GM18867 (cell line): Measurements from ENCODE around the gene PDE4B.
"Not testable (repeated sequence)": the region's sequence is repeated elsewhere in the genome, so short reads cannot be mapped to it uniquely, and the experiment has no call there.

Source experiments
- ATAC-seq: cut with Tn5 transposase; IDR thresholded peaks from one replicate; pipeline ENCODE4 v1.9.1; 2021; ENCODE audit warnings: mild to moderate bottlenecking, moderate library complexity; ENCODE audit not compliant: unreplicated experiment

The PDE4B gene

DNA sequence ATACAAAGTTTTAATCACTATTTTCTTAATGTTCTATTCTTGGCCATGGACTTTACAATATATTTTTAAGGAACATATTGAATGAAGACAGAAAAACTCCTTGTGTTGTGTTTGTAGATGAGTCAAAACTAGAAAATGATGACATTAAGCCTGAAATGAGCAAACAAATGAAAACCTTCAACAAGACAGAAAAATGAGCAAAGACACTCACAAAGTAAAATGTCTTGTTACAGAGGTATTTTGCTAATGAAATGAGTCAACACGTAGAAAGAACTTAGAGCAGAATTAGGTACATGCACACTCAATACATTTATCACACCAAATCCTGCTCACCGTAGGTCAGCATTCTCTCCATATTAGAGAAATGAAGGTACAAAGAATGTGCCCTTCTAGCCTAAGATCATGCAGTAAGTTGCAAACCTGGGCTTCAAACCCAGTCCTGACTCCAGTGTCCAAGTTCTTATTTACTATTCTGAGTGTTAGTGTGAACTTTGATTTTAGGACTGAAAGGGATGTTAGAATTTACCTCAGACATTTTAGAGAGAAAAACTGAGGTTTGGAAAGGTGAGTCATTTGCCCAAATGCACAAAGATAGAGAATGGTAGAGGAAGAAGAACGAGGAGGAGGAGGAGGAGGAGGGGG lies 607.3 kb downstream of the PDE4B start:
- ATAC-seq, result peak; percentile 26

DNA sequence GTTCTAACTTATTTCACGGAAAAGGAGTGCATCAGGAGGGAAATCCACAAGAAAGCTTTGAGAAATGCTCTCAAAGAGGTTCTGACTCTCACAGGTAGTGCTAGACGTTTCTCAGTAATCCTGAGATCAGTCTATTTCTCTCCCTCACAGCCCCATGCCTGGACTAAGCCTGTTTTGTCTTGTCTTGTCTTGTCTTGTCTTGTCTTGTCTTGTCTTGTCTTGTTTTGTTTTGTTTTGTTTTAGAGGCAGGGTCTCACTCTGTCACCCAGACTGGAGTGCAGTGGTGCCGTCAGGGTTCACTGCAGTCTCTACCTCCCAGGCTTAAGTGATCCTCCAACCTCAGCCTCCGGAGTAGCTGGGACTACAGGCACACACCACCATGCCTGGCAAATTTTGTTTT lies 608.0 kb downstream of the PDE4B start:
- ATAC-seq, result no peak

DNA sequence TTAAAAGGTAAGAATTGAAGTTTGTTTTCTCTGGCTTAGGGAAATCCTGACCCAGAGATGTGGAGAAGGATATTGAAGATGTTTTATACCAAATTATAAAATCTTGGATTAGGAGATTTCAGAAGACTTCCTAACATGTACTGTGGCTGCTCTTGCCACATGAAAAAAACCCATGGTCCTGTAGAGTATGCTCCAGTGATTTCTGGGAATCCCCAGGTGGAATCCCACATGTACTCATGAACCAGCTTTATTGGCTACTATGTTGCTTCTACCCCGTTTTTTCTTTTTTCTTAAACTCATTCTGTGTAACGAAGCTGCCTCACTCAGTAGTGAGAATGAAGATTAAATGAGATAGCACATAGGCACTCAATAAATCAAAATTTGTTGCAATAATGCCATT lies 608.5 kb downstream of the PDE4B start:
- ATAC-seq, result no peak

DNA sequence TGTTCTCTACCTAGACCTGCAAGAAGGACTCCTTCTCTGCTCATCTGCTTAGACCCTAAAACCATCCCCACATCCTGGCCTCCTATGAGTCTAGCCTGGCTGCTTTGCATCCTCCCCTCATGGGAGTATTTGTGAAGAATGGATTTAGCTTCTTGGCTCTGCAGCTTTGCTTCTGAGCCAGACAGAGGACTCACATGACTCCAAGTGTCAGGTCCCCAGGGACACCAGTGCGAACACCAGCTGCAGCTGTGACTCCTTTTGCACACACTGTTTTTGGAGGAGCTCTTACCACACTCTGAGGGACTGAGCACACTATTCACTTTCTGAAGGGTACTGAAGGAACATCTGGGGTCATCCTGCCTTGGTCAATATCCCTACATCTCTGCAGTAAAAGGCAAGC lies 609.5 kb downstream of the PDE4B start:
- ATAC-seq, result peak; percentile 89

DNA sequence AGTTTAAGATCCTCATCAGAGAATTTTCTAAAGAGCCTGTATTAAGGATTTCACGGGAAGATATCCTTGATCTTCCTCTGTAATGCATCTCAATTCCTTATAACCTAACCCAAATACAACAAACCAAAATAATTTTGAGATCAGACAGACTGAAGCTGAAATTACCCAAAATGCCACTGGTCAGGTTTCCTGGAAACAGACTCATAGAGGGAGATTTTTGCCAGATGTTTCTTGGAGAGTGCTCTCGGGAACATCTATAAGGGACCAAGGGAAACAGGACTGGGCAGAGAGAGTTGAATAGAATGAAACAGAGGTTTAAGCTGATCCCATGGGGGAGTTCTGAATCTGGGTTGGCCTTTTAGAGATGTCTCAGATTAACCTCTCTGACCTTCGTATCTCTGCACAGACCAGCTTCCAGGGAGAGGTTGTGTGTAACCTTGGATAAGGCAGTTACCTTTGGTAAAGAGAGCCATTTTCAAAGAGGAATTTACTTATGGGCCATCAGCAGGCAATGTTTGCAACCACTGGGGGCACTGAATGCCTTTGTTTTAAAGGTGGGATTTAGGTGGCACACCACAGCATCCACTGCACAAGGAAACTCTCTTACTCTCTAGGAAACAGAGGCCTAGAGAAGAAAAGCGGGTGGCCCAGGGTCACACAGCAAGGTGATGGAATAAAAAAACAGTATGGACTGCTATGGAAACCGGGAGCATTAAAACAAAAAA lies 610.5 kb downstream of the PDE4B start:
- no peak for ATAC-seq

DNA sequence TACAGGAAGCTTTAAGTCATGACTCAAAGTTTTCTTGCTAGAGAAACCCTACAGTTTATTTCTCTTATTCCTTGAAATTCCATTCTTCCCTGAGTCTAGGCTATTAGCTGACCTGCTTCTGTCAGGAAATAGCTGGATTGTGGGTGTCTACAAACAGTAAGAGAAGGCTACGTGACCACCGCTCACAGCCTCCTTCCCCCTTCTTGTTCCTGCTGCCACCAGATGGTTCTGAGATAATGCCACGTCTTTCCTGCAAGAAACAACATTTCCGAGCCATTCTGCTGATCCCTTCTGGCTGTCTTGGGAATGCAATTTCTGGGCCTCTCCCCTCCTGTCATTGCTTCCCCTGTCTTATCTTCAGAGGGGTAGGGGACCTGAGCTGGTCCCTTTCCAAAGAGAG lies 612.4 kb downstream of the PDE4B start:
- ATAC-seq, result no peak

DNA sequence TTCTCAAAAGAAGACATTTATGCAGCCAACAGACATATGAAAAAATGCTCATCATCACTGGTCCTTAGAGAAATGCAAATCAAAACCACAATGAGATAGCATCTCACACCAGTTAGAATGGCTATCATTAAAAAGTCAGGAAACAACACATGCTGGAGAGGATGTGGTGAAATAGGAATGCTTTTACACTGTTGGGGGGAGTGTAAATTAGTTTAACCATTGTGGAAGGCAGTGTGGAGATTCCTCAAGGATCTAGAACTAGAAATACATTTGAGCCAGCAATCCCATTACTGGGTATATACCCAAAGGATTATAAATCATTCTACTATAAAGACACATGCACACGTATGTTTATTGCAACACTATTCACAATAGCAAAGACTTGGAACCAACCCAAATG lies 618.8 kb downstream of the PDE4B start:
- ATAC-seq, result not testable (repeated sequence)

DNA sequence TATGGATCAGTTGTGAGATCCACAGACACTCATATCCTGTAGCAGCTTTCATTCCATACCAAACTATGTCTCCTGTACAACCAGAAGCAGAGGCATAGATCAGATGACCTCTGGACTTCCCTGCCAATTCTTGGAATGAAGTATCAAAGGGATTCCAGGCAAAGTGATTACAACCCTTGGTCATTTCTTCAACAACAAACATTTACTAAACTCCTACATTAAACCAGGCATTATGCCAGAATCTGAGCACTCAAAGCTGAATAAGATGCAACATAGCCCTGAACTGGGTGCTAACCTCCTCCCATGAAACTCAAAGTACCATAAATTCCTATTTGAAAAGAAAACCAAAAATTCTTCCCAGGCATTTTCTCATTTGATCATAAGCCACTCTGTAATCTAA lies 620.0 kb downstream of the PDE4B start:
- ATAC-seq, result no peak

DNA sequence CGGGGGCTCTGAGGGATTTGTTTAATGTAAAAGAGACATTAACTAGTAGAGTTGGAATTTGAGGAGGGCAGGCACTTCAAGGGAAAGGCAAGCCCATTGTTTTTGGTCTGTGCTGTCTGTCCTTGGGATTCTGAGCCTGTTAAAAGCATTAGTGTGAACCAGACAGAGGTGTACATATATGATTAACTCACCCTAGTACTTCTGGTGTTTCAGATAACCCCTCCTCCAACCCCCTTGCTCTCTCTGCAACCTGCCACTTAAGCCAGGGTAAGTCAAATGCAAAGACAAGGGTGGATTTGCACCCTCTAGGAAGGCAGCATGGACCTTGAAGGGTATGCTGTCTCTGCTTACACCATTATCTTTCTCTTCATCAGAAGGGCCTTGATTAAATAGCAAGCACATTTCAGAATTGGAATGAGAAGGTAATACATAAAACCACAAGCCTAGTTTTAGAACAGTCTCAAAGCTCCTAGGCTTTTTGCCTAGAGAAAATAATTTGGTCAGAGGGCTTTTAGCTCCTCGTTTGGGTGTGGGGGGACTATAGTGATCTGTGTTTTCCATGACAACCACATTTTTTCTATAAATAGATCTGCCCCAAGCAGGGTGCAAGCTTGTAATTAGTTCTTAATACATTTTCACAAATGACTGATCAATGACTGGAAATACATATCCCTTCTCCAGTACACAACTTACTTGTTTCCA lies 620.6 kb downstream of the PDE4B start:
- ATAC-seq, result no peak

DNA sequence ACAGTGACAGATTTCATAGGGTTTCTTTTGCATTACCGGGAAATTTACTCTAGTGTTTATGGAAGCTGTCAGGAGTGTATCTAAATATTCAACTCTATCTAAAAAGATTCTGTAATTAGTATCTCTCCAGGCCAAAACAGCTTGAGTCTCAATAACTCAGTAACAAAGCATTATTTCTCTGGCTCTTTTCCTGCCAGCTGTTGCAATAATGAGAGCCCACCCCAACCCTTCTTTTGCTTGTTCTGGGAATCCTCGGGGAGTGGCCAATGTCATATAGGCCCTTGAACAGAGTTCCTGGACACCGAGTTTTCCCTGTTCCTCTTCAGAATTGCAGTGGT lies 621.1 kb downstream of the PDE4B start:
- no peak for ATAC-seq

DNA sequence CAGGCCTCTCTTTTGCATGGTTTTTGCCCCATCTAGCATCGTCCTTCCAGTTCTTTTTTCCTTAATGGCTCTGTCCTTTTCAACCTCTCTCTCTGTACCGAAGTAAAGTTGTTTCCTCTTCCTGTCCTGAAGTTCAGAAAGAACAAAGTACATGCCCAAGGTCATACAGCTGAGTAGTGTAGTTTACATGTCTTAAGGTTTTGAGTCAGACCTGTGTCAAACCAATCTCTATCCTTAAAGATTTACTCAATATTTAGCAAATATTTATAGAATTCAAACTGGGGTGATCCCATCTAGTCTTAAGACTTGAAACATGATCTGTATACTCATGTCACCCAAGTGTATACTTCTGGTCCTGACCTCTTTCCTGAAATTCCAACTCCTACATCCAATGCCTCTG lies 622.6 kb downstream of the PDE4B start:
- no peak for ATAC-seq

DNA sequence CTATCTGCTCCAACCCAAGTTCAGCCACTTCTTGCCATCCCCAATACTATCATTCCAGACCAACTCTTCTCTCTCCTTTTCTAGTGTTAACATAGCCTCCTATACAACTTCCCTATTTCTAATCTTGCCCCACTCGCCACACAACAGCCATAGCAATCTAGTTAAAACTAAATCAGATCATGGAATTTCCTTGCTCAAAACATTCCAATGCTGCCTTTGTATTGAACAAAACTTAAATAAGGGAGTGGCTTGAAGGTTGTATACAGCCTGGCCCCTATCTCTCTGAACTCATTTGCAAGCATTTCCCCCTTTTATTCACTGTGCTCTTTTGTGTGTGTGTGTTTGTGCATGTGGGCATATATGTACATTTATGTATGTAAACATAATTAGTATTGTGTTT lies 623.2 kb downstream of the PDE4B start:
- ATAC-seq, result no peak

DNA sequence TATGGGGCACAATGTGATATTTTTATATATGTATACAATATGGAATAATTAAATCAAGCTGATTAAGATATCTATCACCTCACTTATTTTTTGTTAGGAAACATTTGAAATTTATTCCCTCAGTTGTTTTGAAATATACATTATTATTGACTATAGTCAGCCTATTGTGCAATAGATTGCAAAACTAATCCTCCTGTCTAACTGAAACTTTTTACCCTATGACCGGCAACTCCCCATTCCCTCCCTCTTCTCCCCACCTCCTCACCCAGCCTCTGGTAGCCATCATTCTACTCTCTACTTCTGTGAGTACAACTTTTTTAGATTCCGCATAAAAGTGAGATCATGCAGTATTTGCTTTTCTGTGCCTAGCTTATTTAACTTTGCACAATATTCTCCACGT lies 623.6 kb downstream of the PDE4B start:
- no peak for ATAC-seq

DNA sequence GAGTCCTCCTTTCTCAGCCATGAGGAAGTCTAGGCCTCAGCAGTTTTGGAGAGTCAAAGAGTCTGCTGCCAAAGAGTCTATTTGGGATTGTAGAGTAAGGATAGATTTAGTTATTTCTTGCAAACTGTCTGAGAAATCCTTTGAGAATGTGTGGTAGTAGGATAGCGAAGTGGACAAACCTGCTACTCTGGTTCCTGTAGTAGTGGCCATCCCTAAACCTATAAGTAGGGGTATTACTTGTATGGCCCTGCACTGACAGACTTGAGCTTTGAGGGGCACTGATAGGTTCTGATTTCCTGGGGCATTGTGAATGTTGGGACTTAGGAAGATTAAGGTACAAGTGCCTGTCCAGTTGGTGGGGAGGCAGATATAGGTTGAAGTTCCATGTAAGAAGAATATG lies 625.3 kb downstream of the PDE4B start:
- no peak for ATAC-seq

DNA sequence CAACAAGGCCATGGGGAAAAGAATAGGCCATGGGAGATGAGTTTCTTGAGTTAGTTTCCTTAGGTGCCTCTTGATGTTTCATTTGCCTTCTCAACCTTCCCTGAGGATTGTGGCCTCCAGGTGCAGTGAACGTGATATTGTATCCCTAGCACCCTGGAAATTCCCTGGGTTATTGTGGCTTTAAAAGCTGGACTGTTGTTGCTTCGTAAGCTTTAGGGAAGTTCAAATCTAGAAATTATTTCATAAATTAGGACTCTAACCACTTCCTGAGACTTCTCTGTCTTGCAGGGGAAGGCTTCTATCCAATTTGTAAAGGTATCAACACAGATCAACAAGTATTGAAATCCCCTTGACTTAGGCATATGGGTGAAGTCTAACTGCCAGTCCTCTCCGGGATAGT lies 627.5 kb downstream of the PDE4B start:
- not testable (repeated sequence) for ATAC-seq

DNA sequence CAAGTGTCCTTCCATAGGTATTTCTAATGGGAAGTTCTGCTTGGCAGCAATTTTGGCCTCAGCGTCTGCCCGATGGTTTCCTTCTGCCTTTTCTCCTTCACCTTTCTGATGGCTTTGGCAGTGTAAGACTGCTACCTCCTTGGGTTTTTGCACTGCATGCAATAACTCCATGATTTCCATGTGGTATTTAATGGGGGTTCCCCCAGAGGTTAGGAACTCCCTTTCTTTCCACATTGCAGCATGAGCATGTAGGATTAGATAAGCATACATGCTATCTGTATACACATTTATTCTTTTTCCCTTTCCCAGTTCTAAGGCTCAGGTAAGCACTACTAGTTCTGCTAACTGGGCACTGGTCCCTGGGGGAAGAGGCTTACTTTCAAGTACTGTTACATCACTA lies 628.2 kb downstream of the PDE4B start:
- ATAC-seq, result not testable (repeated sequence)

DNA sequence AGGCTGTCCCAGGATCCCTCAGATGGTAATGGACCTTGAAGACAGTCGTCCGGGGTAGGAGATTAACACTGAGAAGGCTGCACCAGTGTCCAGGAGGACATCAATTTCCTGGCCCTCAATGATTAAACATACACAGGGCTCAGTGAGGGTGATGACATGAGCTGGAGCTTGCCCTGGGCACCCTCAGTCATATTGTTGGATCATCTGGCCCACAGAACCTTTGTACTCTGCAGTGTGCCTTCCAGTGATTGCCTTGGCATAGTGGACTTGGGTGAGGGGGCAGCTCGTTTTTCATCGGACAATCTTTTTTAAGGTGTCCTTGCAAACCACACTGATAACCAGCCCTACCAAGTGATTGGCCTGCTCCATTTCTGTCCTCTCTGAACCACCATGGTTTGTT lies 630.1 kb downstream of the PDE4B start:
- no peak for ATAC-seq
